ENCODE measurements around the gene C20orf202.

- TF ChIP-seq REST (IDR thresholded peaks at IDR 0.05; ENCODE audit: insufficient read depth in 1 of 2, low read depth in 2 of 2, low read length in 2 of 2) (no peak), POLR2AphosphoS5 (IDR thresholded peaks at IDR 0.05; ENCODE audit: low read depth, low read length) (no peak), SIN3A (IDR thresholded peaks at IDR 0.05; ENCODE audit: borderline replicate concordance, insufficient read depth, low read length) (no peak)
Measured at GRCh38 chr20:1180949-1181348, 22.3 kb upstream of the C20orf202 start.

Measured in PFSK-1 (cell line).